Right lobe of liver (tissue), 6 donors: ENCODE results near the gene ERMP1. TPM values are rescaled to one million over a fixed set of nuclear protein-coding genes. Genes with fewer than 3 reads are reported as not detected.

Source experiments
- ATAC-seq, 4 donors: fragments of 200-7000 bp; cut with Tn5 transposase; one replicate each; pipeline ENCODE4 v1.9.1; 2020; ENCODE audit warnings: mild to moderate bottlenecking in 4 of 4, moderate library complexity in 4 of 4
- DNase-seq, 3 donors: peaks; one replicate each; pipeline ENCODE4 v3.0.0-alpha.2; 2020
- H3K27ac ChIP-seq, 3 donors: fragments of 200-600 bp; one replicate each; pipeline ENCODE4 v1.8.0; 2022
- H3K27me3 ChIP-seq, 2 donors: fragments of 200-600 bp; one replicate each; pipeline ENCODE4 v1.8.0; 2022
- H3K36me3 ChIP-seq, 4 donors: fragments of 200-600 bp; sonication (generic) in 1 of 4; one replicate each; pipeline versions ENCODE4 v1.5.1 to v1.8.0; 2017 to 2022; ENCODE audit warnings: control low read depth in 1 of 4
- H3K4me1 ChIP-seq, 4 donors: fragments of 200-600 bp; sonication (generic) in 1 of 4; one replicate each; pipeline versions ENCODE4 v1.5.1 to v1.8.0; 2017 to 2022; ENCODE audit warnings: control low read depth in 1 of 4
- H3K4me3 ChIP-seq, 3 donors: fragments of 200-600 bp; one replicate each; pipeline ENCODE4 v1.8.0; 2022
- H3K9me3 ChIP-seq, 4 donors: fragments of 200-600 bp; sonication (generic) in 1 of 4; one replicate each; pipeline versions ENCODE4 v1.5.1 to v1.8.0; 2017 to 2022; ENCODE audit warnings: control low read depth in 1 of 4
- POLR2A ChIP-seq: fragments of 450-650 bp; IDR thresholded peaks from one replicate; pipeline ENCODE4 v1.6.1; 2017; ENCODE audit warnings: antibody characterized with exemption, mild to moderate bottlenecking
- WGBS: methylation state at CpG from one replicate; pipeline ENCODE4 v1.1.6; 2018; ENCODE audit warnings: low coverage, low lambda C conversion rate; ENCODE audit not compliant: insufficient coverage; ENCODE audit errors: missing lambda C conversion rate; 5-methylcytosine and 5-hydroxymethylcytosine counted together
- intact Hi-C, 2 donors: fragments of 100-400 bp; cut with DNase I; formaldehyde crosslinking; loops; one replicate each; pipeline versions ENCODE4 v1.11.2 to v1.14.1; 2022
- total RNA-seq, 6 experiments: library from RNA; depleted of rRNA in 2 of 6; stranded (reverse); fragments of >200 nt in 2 of 6; fragmentation: NEBNext Ultra II Directional in 3 of 6; extraction: Animal tissue kit (Norgen Biotek cat#: 25700) in 3 of 6; gene quantifications; one replicate each; pipeline versions ENCODE4 v1.1.0 to v1.2.4, GENCODE V29; 2016 to 2023
- TF ChIP-seq, protein P1 (sequence below), 4 donors: fragments of 200-600 bp in 3 of 4; fragments of 450-650 bp in 1 of 4; IDR thresholded peaks; one replicate each; pipeline versions ENCODE4 v1.5.1 to v1.8.0; 2016 to 2022; ENCODE audit warnings: antibody characterized with exemption in 4 of 4, mild to moderate bottlenecking in 2 of 4
- donor health status: DM: no; HTN: yes; CAD: no.
- donor health status: DM: no; HTN: no; CAD: no.
- donor health status: DM: no; HTN: no; CAD: no.
- donor health status: DM: no; HTN: yes; CAD: no.
- donor health status: DM: no; HTN: yes; CAD: no.

The ERMP1 gene
- total RNA-seq, 6 experiments from 2014 or later: 7.9 to 13.9 (median 10.2) TPM

DNA sequence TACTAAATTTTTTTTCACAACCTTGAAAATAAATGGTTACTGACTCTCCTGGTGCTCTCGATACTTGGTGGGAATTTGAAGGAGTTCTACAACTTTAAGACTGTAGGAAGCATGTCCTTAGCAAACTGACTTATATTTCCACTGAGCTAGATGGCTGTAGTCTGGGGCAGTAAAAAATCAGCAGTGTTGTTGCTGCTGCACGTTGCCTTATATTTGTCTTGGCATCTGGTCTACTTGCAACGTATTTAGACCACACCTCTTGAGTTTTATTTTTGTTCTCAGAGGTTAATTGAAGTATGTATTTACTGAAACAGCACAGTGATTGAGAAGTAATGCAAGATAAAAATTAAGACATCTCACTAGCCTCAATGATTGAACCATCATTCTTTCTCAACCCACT, 76.3 kb downstream of the ERMP1 start:
- Histone ChIP-seq H3K4me3 (no peak overlapping the region), H3K4me1 (no peaks in the 10 kb centered on the region), H3K27me3 (no peaks in the 10 kb centered on the region), H3K27ac (no peak overlapping the region), H3K9me3 (no peaks in the 10 kb centered on the region), H3K36me3 (peaks cover 0 to 14% (median 0%) of the 10 kb centered on the region in 4 donors)
- DNase-seq (no peak), ATAC-seq (no peak)
- no peak for TF ChIP-seq POLR2A
- TF ChIP-seq, protein P1, sequence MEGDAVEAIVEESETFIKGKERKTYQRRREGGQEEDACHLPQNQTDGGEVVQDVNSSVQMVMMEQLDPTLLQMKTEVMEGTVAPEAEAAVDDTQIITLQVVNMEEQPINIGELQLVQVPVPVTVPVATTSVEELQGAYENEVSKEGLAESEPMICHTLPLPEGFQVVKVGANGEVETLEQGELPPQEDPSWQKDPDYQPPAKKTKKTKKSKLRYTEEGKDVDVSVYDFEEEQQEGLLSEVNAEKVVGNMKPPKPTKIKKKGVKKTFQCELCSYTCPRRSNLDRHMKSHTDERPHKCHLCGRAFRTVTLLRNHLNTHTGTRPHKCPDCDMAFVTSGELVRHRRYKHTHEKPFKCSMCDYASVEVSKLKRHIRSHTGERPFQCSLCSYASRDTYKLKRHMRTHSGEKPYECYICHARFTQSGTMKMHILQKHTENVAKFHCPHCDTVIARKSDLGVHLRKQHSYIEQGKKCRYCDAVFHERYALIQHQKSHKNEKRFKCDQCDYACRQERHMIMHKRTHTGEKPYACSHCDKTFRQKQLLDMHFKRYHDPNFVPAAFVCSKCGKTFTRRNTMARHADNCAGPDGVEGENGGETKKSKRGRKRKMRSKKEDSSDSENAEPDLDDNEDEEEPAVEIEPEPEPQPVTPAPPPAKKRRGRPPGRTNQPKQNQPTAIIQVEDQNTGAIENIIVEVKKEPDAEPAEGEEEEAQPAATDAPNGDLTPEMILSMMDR (IDR thresholded peaks at IDR 0.05): no peak
- WGBS: 93% methylated on average over 3 of the region's 3 CpGs
- intact Hi-C loops: no loop called here

DNA sequence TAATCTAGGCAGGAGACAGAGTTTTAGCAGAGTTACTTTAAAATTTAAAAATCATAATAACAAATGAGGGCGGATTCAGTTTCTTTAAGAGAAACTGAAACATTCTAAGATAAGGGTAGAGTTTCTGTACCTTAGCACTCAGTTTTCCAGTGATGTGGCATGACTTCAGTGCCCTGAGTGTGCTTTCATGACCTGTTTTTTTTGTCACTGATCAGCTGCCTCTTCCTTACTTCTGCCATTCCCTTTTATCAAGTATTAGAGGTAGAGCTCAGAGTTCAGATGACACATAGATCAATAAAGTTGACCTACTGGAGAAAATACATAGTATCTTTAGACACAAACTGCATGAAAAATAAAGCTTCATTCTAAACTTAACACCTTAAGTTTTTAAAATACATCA, 82.3 kb downstream of the ERMP1 start:
- TF ChIP-seq, protein P1 (IDR thresholded peaks at IDR 0.05): no peak
- TF ChIP-seq POLR2A: no peak
- WGBS: 100% methylated on average over 1 of the region's 1 CpG
- Histone ChIP-seq H3K36me3 (peaks cover 0 to 5% (median 2%) of the 10 kb centered on the region in 4 donors), H3K27me3 (no peaks in the 10 kb centered on the region), H3K9me3 (no peaks in the 10 kb centered on the region), H3K4me3 (no peak overlapping the region), H3K27ac (peak overlapping the region in 1 of 3 donors; percentile 15), H3K4me1 (peaks cover 0 to 5% (median 0%) of the 10 kb centered on the region in 4 donors)
- peak; percentile 30 to 92 (median 72) for ATAC-seq
- DNase-seq: no peak
- intact Hi-C loops: no loop called here

DNA sequence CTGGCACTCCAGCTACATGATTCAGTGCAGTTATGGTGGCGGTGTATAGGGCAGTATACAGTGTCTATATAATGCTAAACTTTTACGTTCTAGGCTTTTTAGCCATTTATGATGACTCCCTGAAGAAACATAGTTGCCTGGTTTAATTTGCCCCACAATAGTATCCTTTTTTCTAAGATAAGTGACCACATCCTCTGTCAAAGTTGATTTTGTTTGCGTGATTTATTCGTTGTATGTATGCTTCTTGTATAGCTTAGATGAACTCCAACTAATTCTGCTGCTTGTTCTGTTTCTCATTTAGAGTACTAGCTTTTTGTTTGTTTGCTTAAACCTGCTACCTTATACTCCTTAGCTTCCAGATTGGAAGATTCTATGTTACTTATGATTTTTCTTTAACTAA, 83.6 kb downstream of the ERMP1 start:
- peaks cover 0 to 5% (median 0%) of the 10 kb centered on the region in 4 donors for H3K4me1 ChIP-seq
- no peak overlapping the region for H3K4me3 ChIP-seq
- H3K27ac ChIP-seq: no peak overlapping the region
- TF ChIP-seq, protein P1 (IDR thresholded peaks at IDR 0.05): no peak
- TF ChIP-seq POLR2A: no peak
- 96% methylated on average over 4 of the region's 4 CpGs for WGBS
- H3K9me3 ChIP-seq: no peaks in the 10 kb centered on the region
- peaks cover 0 to 11% (median 4%) of the 10 kb centered on the region in 4 donors for H3K36me3 ChIP-seq
- no peak for DNase-seq
- intact Hi-C loops: no loop called here
- ATAC-seq: no peak
- no peaks in the 10 kb centered on the region for H3K27me3 ChIP-seq

DNA sequence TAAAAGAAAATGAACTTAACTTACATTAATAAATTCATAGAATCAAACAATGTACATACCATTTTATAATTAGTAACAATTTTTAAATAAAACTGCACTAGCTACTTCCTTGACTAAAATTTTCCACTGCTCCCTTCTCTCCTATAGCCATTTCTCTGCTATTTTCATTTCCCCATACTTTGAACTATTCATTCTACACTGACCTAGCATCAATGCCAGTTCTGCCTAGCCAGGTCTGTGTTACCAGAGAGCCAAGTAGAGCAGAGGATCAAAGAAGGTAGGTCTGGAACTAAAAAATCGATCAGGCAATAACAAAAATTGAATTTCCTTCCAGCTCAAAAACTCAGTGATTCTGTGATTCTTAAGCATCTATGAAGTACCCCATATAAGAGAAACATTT, 84.5 kb downstream of the ERMP1 start:
- 95% methylated on average over 1 of the region's 1 CpG for WGBS

More for the DNA sequence above, 84.5 kb downstream of the ERMP1 start:
- Histone ChIP-seq H3K36me3 (peaks cover 0 to 17% (median 4%) of the 10 kb centered on the region in 4 donors), H3K4me3 (no peak overlapping the region), H3K27ac (no peak overlapping the region), H3K27me3 (no peaks in the 10 kb centered on the region), H3K4me1 (peaks cover 0 to 5% (median 0%) of the 10 kb centered on the region in 4 donors), H3K9me3 (no peaks in the 10 kb centered on the region)
- ATAC-seq (no peak), DNase-seq (no peak)
- intact Hi-C loops: no loop called here
- no peak for TF ChIP-seq POLR2A
- TF ChIP-seq, protein P1 (IDR thresholded peaks at IDR 0.05): no peak
